Tibial nerve (tissue), 4 donors: ENCODE data around the gene SURF2. TPM values are rescaled to one million over a fixed set of nuclear protein-coding genes. Genes with fewer than 3 reads are reported as not detected.

Source experiments
- DNase-seq, 2 donors: peaks; one replicate each; pipeline ENCODE4 v3.0.0-alpha.2; 2019; ENCODE audit warnings: low spot score in 2 of 2
- H3K27ac ChIP-seq, 4 donors: fragments of 200-600 bp; sonication (generic) in 3 of 4; one replicate each; pipeline ENCODE4 v1.5.1; 2017 to 2019; ENCODE audit warnings: mild to moderate bottlenecking in 1 of 4
- H3K27me3 ChIP-seq, 2 donors: fragments of 200-600 bp; sonication (generic) in 1 of 2; one replicate each; pipeline versions ENCODE4 v1.5.1 to v1.6.0; 2017 to 2019
- H3K36me3 ChIP-seq, 3 donors: fragments of 200-600 bp; sonication (generic); one replicate each; pipeline ENCODE4 v1.5.1; 2018 to 2019
- H3K4me1 ChIP-seq, 4 donors: fragments of 200-600 bp; sonication (generic) in 3 of 4; one replicate each; pipeline ENCODE4 v1.5.1; 2017 to 2019
- H3K4me3 ChIP-seq, 4 donors: fragments of 200-600 bp; sonication (generic) in 3 of 4; one replicate each; pipeline ENCODE4 v1.5.1; 2017 to 2019; ENCODE audit warnings: mild to moderate bottlenecking in 1 of 4, moderate library complexity in 1 of 4
- H3K9me3 ChIP-seq, 4 donors: fragments of 200-600 bp; sonication (generic) in 3 of 4; one replicate each; pipeline ENCODE4 v1.5.1; 2017 to 2019
- CTCF ChIP-seq, 5 experiments: fragments of 200-600 bp in 3 of 5; fragments of 450-650 bp in 2 of 5; sonication (generic) in 3 of 5; IDR thresholded peaks; one replicate each; pipeline ENCODE4 v1.5.1; 2016 to 2019; ENCODE audit warnings: antibody characterized with exemption in 5 of 5, mild to moderate bottlenecking in 3 of 5, moderate library complexity in 2 of 5
- EP300 ChIP-seq, 2 donors: sonication (generic); formaldehyde crosslinking; IDR thresholded peaks; one replicate each; pipeline ENCODE4 v1.6.1; 2017; ENCODE audit warnings: antibody characterized with exemption in 2 of 2, mild to moderate bottlenecking in 1 of 2
- POLR2A ChIP-seq, 2 donors: fragments of 450-650 bp; IDR thresholded peaks; one replicate each; pipeline ENCODE4 v1.6.1; 2017; ENCODE audit warnings: antibody characterized with exemption in 2 of 2, mild to moderate bottlenecking in 2 of 2, moderate library complexity in 2 of 2
- WGBS, 2 donors: methylation state at CpG; one replicate each; pipeline ENCODE4 v1.1.5; 2018; 5-methylcytosine and 5-hydroxymethylcytosine counted together
- small RNA-seq: library from RNA; depleted of rRNA; stranded (forward); fragments of <200 nt; gene quantifications from one replicate; pipeline ENCODE3, GENCODE V24; 2016
- total RNA-seq, 4 donors: library from RNA; depleted of rRNA; stranded (reverse); fragments of >200 nt; gene quantifications; one replicate each; pipeline ENCODE4 v1.1.0, GENCODE V29; 2016

Gene SURF2
- total RNA-seq, 4 donors from 2014 or later = 12.2 to 24.3 (median 23.0) TPM

DNA sequence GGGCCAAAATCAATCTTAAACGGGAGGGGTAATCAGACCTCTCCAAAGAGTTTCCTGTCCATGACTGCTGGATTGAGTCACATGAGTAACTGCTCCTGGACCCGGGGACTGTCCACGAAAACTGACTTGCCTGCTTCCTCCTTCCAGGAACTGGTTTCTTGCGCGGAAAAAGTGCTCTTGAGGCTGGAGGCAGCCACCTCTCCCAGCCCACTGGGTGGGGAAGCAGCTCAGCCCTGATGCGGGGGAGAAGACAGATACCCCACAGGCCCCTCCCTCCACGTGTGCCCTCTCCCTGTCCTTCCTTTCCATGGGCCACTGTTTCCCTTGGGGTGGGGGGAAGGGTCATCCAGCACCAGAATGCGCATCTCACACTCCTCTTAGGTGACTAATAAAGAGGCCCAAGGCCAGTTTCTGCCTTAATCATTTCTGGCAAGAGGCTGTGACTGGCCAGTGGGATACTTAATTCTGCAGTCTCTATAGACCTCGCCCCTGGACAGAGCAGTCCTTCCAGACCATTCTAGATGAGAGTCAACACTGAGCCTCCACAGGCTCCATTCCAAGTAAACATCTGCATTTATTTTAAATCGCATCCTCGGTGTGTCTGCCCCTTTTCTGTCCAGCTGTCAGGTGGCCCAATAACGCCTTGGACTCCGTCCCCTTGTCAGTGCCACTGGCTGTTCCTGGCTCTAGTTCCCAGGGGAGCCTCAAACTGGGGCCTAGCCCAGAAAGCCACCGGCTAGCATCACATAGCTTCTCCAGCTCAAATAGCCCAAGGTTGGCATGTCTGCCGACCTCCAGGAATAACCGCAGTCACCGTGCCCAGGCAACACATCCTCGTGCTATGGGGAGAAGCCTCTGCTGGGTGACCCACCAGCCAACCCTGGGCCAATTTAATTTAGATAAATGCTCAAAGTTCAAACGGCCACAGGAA, 49.4 kb downstream of the SURF2 start:
- DNase-seq = no peak
- Histone ChIP-seq H3K9me3 (no peaks in the 10 kb centered on the region), H3K4me1 (no peaks in the 10 kb centered on the region), H3K27ac (no peak overlapping the region), H3K4me3 (no peak overlapping the region), H3K36me3 (peaks cover 0 to 94% (median 15%) of the 10 kb centered on the region in 3 donors), H3K27me3 (no peaks in the 10 kb centered on the region)
- 78 to 84% methylated on average over 18 to 19 of the region's 19 CpGs for WGBS, 2 donors
- TF ChIP-seq POLR2A (IDR thresholded peaks at IDR 0.05) = no peak
- no peak for TF ChIP-seq CTCF (IDR thresholded peaks at IDR 0.05)
- TF ChIP-seq EP300 (IDR thresholded peaks at IDR 0.05) = no peak

GRCh38 chr9:133406480-133407307, 50.3 kb downstream of the SURF2 start:
- DNase-seq = peak; percentile 39 to 61
- Histone ChIP-seq H3K27me3 (no peaks in the 10 kb centered on the region), H3K4me1 (no peaks in the 10 kb centered on the region), H3K9me3 (no peaks in the 10 kb centered on the region), H3K36me3 (peaks cover 0 to 97% (median 20%) of the 10 kb centered on the region in 3 donors), H3K4me3 (no peak overlapping the region), H3K27ac (no peak overlapping the region)
- TF ChIP-seq EP300 (IDR thresholded peaks at IDR 0.05) = no peak
- TF ChIP-seq POLR2A (IDR thresholded peaks at IDR 0.05) = no peak
- TF ChIP-seq CTCF (IDR thresholded peaks at IDR 0.05) = peak; percentile 77 to 89 (median 85)
- 53% methylated on average over 19 to 23 of the region's 24 CpGs for WGBS, 2 donors

GRCh38 chr9:133408042-133408441, 51.7 kb downstream of the SURF2 start:
- no peaks in the 10 kb centered on the region for H3K27me3 ChIP-seq
- TF ChIP-seq EP300 (IDR thresholded peaks at IDR 0.05) (no peak), CTCF (IDR thresholded peaks at IDR 0.05) (no peak)
- H3K4me3 ChIP-seq = no peak overlapping the region
- H3K9me3 ChIP-seq = no peaks in the 10 kb centered on the region
- 95 to 100% methylated on average over 1 of the region's 1 CpG for WGBS, 2 donors
- no peak overlapping the region for H3K27ac ChIP-seq
- DNase-seq = no peak
- H3K4me1 ChIP-seq = no peaks in the 10 kb centered on the region
- peaks cover 0 to 98% (median 29%) of the 10 kb centered on the region in 3 donors for H3K36me3 ChIP-seq

Small RNA genes within 50 kb of the gene (small RNA-seq; reads per million reads assigned to genes)
- gene RF00019 = not detected
- not detected for gene SNORD24
- not detected for gene SNORD36A
- gene SNORD36B = not detected
- not detected for gene SNORD36C

Other genes with a start within 250 kb of the SURF2 start
- gene RALGDS, start 235.3 kb upstream of the SURF2 start, total RNA-seq = 10 to 100 TPM; 34.5 to 60.0 (median 48.7) TPM
- 10 to 100 TPM; 15.3 to 63.3 (median 36.8) TPM for gene GBGT1, start 192.6 kb upstream of the SURF2 start, total RNA-seq
- not detected for gene OBP2B, start 147.3 kb upstream of the SURF2 start, total RNA-seq
- gene ABO, start 81.3 kb upstream of the SURF2 start, total RNA-seq = 10 to 100 TPM in 2 of 4 donors, 1 to 10 TPM in 2; 4.8 to 25.5 (median 8.9) TPM
- gene SURF6, start 20.4 kb upstream of the SURF2 start, total RNA-seq = 10 to 100 TPM; 21.6 to 36.3 (median 31.5) TPM
- 10 to 100 TPM; 29.3 to 63.6 (median 39.2) TPM for gene MED22, start 8.4 kb upstream of the SURF2 start, total RNA-seq
- 1,000 to 10,000 TPM; 1,757 to 2,575 (median 2,004) TPM for gene RPL7A, start 8.3 kb upstream of the SURF2 start, total RNA-seq
- gene SURF1, start 63 bp upstream of the SURF2 start, total RNA-seq = 10 to 100 TPM; 35.0 to 59.4 (median 41.6) TPM
- 100 to 1,000 TPM; 102 to 213 (median 123) TPM for gene SURF4, start 19.5 kb downstream of the SURF2 start, total RNA-seq
- 1 to 10 TPM in 1 of 4 donors, under 1 TPM in 3; 0.22 to 1.0 (median 0.69) TPM for gene STKLD1, start 19.8 kb downstream of the SURF2 start, total RNA-seq
- gene REXO4, start 61.5 kb downstream of the SURF2 start, total RNA-seq = 10 to 100 TPM; 17.9 to 27.0 (median 22.7) TPM
- 1 to 10 TPM; 1.7 to 4.3 (median 3.2) TPM for gene ADAMTS13, start 65.8 kb downstream of the SURF2 start, total RNA-seq
- 10 to 100 TPM in 2 of 4 donors, 1 to 10 TPM in 2; 8.6 to 16.3 (median 10.3) TPM for gene CACFD1, start 103.4 kb downstream of the SURF2 start, total RNA-seq
- 1 to 10 TPM; 2.1 to 6.3 (median 3.0) TPM for gene SLC2A6, start 122.5 kb downstream of the SURF2 start, total RNA-seq
- 1 to 10 TPM in 2 of 4 donors, not detected in 2; 1.4 to 8.3 TPM for gene MYMK, start 168.4 kb downstream of the SURF2 start, total RNA-seq
- 10 to 100 TPM; 11.1 to 38.9 (median 26.9) TPM for gene ADAMTSL2, start 178.2 kb downstream of the SURF2 start, total RNA-seq